GM18508 (cell line): ENCODE measurements around the gene CDC42BPG.
A peak's percentile ranks its signal among the peaks of the same experiment; 100 is the strongest.

Experiments used
- ATAC-seq: cut with Tn5 transposase; IDR thresholded peaks from one replicate; pipeline ENCODE4 v1.9.1; 2021; ENCODE audit warnings: moderate number of reproducible peaks; ENCODE audit not compliant: insufficient read depth, unreplicated experiment

Gene CDC42BPG

GRCh38 chr11:64793271-64794160 lies 50.9 kb downstream of the CDC42BPG start:
- no peak for ATAC-seq

GRCh38 chr11:64792482-64792881 lies 52.0 kb downstream of the CDC42BPG start:
- ATAC-seq: no peak

GRCh38 chr11:64791781-64792291 lies 52.6 kb downstream of the CDC42BPG start:
- no peak for ATAC-seq

GRCh38 chr11:64790205-64791095 lies 54.0 kb downstream of the CDC42BPG start:
- ATAC-seq: no peak

GRCh38 chr11:64789331-64790204 lies 54.9 kb downstream of the CDC42BPG start:
- ATAC-seq: no peak

GRCh38 chr11:64788321-64789215 lies 55.9 kb downstream of the CDC42BPG start:
- ATAC-seq: no peak

- no peak for ATAC-seq
These were observed 56.7 kb downstream of the CDC42BPG start for GRCh38 chr11:64787526-64788320.

- no peak for ATAC-seq
These were observed 58.1 kb downstream of the CDC42BPG start for GRCh38 chr11:64786308-64786707.

- ATAC-seq: no peak
These were observed 59.5 kb downstream of the CDC42BPG start for GRCh38 chr11:64784813-64785581.

GRCh38 chr11:64778473-64779298 lies 65.8 kb downstream of the CDC42BPG start, which contains the start of gene SF1:
Gene SF1, minus strand, starts transcription at chr11:64778542. Its CDS starts 150 bp downstream, at chr11:64778392.
- peak; percentile 64 for ATAC-seq

- peak; percentile 1 for ATAC-seq
These were observed 66.3 kb downstream of the CDC42BPG start for GRCh38 chr11:64778223-64778472.

GRCh38 chr11:64777449-64778222 lies 66.8 kb downstream of the CDC42BPG start:
- ATAC-seq: no peak

GRCh38 chr11:64776875-64777274 lies 67.6 kb downstream of the CDC42BPG start:
- ATAC-seq: no peak

- ATAC-seq: no peak
These were observed 68.0 kb downstream of the CDC42BPG start for GRCh38 chr11:64776425-64776824.

GRCh38 chr11:64774144-64774543 lies 70.3 kb downstream of the CDC42BPG start:
- no peak for ATAC-seq
